ENCODE results near the gene RPL9.
"Not testable (repeated sequence)": the region's sequence is repeated elsewhere in the genome, so short reads cannot be mapped to it uniquely, and the experiment has no call there.

Gene RPL9

GRCh38 chr4:39458505-39459300 lies at the start of gene RPL9, which contains the start of gene LIAS:
Gene RPL9 (minus strand): TSS chr4:39458922. CDS start chr4:39458439, 483 bp downstream.
Gene LIAS (plus strand): TSS chr4:39459056. CDS start chr4:39459118, 62 bp downstream.
- peak; percentile 98 for DNase-seq

- DNase-seq: no peak
These were observed 46.9 kb upstream of the RPL9 start for GRCh38 chr4:39505581-39505980.

- no peak for DNase-seq
These were observed 45.8 kb upstream of the RPL9 start for GRCh38 chr4:39504538-39504937.

GRCh38 chr4:39502664-39503035 lies 43.9 kb upstream of the RPL9 start:
- DNase-seq: not testable (repeated sequence)

- no peak for DNase-seq
These were observed 43.4 kb upstream of the RPL9 start for GRCh38 chr4:39502019-39502663.

GRCh38 chr4:39498727-39499020 lies 40.0 kb upstream of the RPL9 start:
- no peak for DNase-seq

- DNase-seq: peak; percentile 1
These were observed 39.4 kb upstream of the RPL9 start for GRCh38 chr4:39497909-39498726.

- no peak for DNase-seq
These were observed 36.9 kb upstream of the RPL9 start for GRCh38 chr4:39495446-39496213.

GRCh38 chr4:39494354-39494753 lies 35.6 kb upstream of the RPL9 start:
- no peak for DNase-seq

GRCh38 chr4:39490322-39490721 lies 31.6 kb upstream of the RPL9 start:
- no peak for DNase-seq

GRCh38 chr4:39486221-39486804 lies 27.6 kb upstream of the RPL9 start:
- no peak for DNase-seq

- no peak for DNase-seq
These were observed 26.0 kb upstream of the RPL9 start for GRCh38 chr4:39484582-39485272.

GRCh38 chr4:39480902-39481695 lies 22.4 kb upstream of the RPL9 start:
- DNase-seq: no peak

- DNase-seq: no peak
These were observed 21.5 kb upstream of the RPL9 start for GRCh38 chr4:39480251-39480650.

- DNase-seq: no peak
These were observed 17.6 kb upstream of the RPL9 start for GRCh38 chr4:39476187-39476895.

GRCh38 chr4:39472396-39472795 lies 13.7 kb upstream of the RPL9 start:
- no peak for DNase-seq

- DNase-seq: no peak
These were observed 11.7 kb upstream of the RPL9 start for GRCh38 chr4:39470402-39470801.

- peak; percentile 66 for DNase-seq
These were observed 10.8 kb upstream of the RPL9 start for GRCh38 chr4:39469429-39470077.

GRCh38 chr4:39467464-39467863 lies 8.7 kb upstream of the RPL9 start:
- no peak for DNase-seq

GRCh38 chr4:39466747-39467146 lies 8.0 kb upstream of the RPL9 start:
- no peak for DNase-seq

Measured in NCI-H82 (cell line).